HTR-8/SVneo (cell line): ENCODE measurements around the gene LRP8.

Experiments
- DNase-seq: peaks from one replicate; pipeline ENCODE4 v3.0.0; 2011; ENCODE audit warnings: low spot score, mixed read lengths; ENCODE audit not compliant: insufficient read length
- FAIRE-seq: peaks from 2 replicates; lab custom pipeline; 2011; peaks lifted over from hg19 to GRCh38; lab: Jason Lieb, UNC

Gene LRP8

GRCh38 chr1:53271446-53272090, 56.3 kb downstream of the LRP8 start:
- FAIRE-seq (no peak), DNase-seq (no peak)

- FAIRE-seq = no peak
These were observed 57.0 kb downstream of the LRP8 start for GRCh38 chr1:53270873-53271272.

GRCh38 chr1:53270107-53270506, 57.8 kb downstream of the LRP8 start:
- no peak for DNase-seq
- no peak for FAIRE-seq

More at GRCh38 chr1:53270873-53271272, 57.0 kb downstream of the LRP8 start:
- DNase-seq = no peak

GRCh38 chr1:53267761-53268160, 60.1 kb downstream of the LRP8 start:
- DNase-seq (no peak), FAIRE-seq (no peak)

- no peak for FAIRE-seq
These were observed 61.8 kb downstream of the LRP8 start for GRCh38 chr1:53266038-53266437.

GRCh38 chr1:53265581-53265980, 62.3 kb downstream of the LRP8 start:
- FAIRE-seq (no peak), DNase-seq (no peak)

More at GRCh38 chr1:53266038-53266437, 61.8 kb downstream of the LRP8 start:
- DNase-seq = peak; percentile 15

- DNase-seq = no peak
- FAIRE-seq = no peak
These were observed 63.8 kb downstream of the LRP8 start for GRCh38 chr1:53264048-53264447.

GRCh38 chr1:53262000-53262399, 65.9 kb downstream of the LRP8 start:
- DNase-seq (no peak), FAIRE-seq (no peak)

GRCh38 chr1:53260631-53261247, 67.1 kb downstream of the LRP8 start:
- no peak for DNase-seq
- FAIRE-seq = no peak

- no peak for FAIRE-seq
- DNase-seq = no peak
These were observed 67.9 kb downstream of the LRP8 start for GRCh38 chr1:53259932-53260331.

- no peak for FAIRE-seq
- no peak for DNase-seq
These were observed 69.7 kb downstream of the LRP8 start for GRCh38 chr1:53258216-53258615.

GRCh38 chr1:53257454-53258081, 70.3 kb downstream of the LRP8 start:
- no peak for DNase-seq

GRCh38 chr1:53256511-53257453, 71.1 kb downstream of the LRP8 start:
- FAIRE-seq (no peak), DNase-seq (no peak)

More at GRCh38 chr1:53257454-53258081, 70.3 kb downstream of the LRP8 start:
- no peak for FAIRE-seq

GRCh38 chr1:53255031-53255430, 72.8 kb downstream of the LRP8 start:
- FAIRE-seq (no peak), DNase-seq (no peak)

GRCh38 chr1:53254011-53254640, 73.7 kb downstream of the LRP8 start:
- FAIRE-seq = no peak
- DNase-seq = no peak

- no peak for FAIRE-seq
- DNase-seq = no peak
These were observed 77.5 kb downstream of the LRP8 start for GRCh38 chr1:53250325-53250724.

GRCh38 chr1:53249706-53250105, 78.2 kb downstream of the LRP8 start:
- FAIRE-seq (no peak), DNase-seq (no peak)

GRCh38 chr1:53246261-53247134, 81.4 kb downstream of the LRP8 start:
- FAIRE-seq = no peak
- no peak for DNase-seq

- FAIRE-seq (no peak), DNase-seq (no peak)
These were observed 83.7 kb downstream of the LRP8 start for GRCh38 chr1:53244141-53244540.
